DOHH2 (cell line): ENCODE results near the gene SGF29.
A peak's percentile ranks its signal among the peaks of the same experiment; 100 is the strongest.

Experiments used
- H3F3A ChIP-seq: fragments of 200-600 bp; sonication (generic), shearing (Covaris generic); 2 replicates; pipeline ENCODE4 v1.6.0; 2016; ENCODE audit warnings: antibody characterized with exemption, mild to moderate bottlenecking; ENCODE audit not compliant: control insufficient read depth, insufficient read depth
- H3K27ac ChIP-seq: fragments of 200-600 bp; sonication (generic); 2 replicates; pipeline ENCODE4 v1.5.1; 2014; ENCODE audit warnings: low read depth, mild to moderate bottlenecking, low read length, moderate library complexity
- H3K27me3 ChIP-seq: fragments of 200-600 bp; sonication (generic); 2 replicates; pipeline ENCODE4 v1.6.1; 2014; ENCODE audit warnings: mild to moderate bottlenecking, low read length, mixed read lengths; ENCODE audit not compliant: control insufficient read depth
- H3K36me3 ChIP-seq: fragments of 200-600 bp; sonication (generic); 2 replicates; pipeline ENCODE4 v1.6.1; 2014; ENCODE audit warnings: mild to moderate bottlenecking, low read length, moderate library complexity, mixed read lengths; ENCODE audit not compliant: control insufficient read depth
- H3K4me1 ChIP-seq: fragments of 200-600 bp; sonication (generic); 2 replicates; pipeline ENCODE4 v1.6.1; 2014; ENCODE audit warnings: mild to moderate bottlenecking, low read length, mixed read lengths; ENCODE audit not compliant: control insufficient read depth
- H3K4me2 ChIP-seq: fragments of 200-600 bp; sonication (generic); 2 replicates; pipeline ENCODE4 v1.6.0; 2014; ENCODE audit warnings: mild to moderate bottlenecking, low read length, moderate library complexity
- H3K4me3 ChIP-seq: fragments of 200-600 bp; sonication (generic); 2 replicates; pipeline ENCODE4 v1.5.1; 2014; ENCODE audit warnings: mild to moderate bottlenecking, low read length, mixed read lengths
- H3K79me2 ChIP-seq: fragments of 200-600 bp; sonication (generic); 2 replicates; pipeline ENCODE4 v1.6.1; 2014; ENCODE audit warnings: mild to moderate bottlenecking, low read length, mixed read lengths; ENCODE audit not compliant: control insufficient read depth
- H3K9me2 ChIP-seq: fragments of 200-600 bp; sonication (generic); replicated peaks from 2 replicates; pipeline ENCODE4 v1.6.1; 2014; ENCODE audit warnings: mild to moderate bottlenecking, low read length, mixed read lengths; ENCODE audit not compliant: control insufficient read depth
- H3K9me3 ChIP-seq: fragments of 200-600 bp; sonication (generic); 2 replicates; pipeline ENCODE4 v1.6.1; 2014; ENCODE audit warnings: antibody characterized with exemption, low read length, mixed read lengths; ENCODE audit not compliant: control insufficient read depth, insufficient read depth
- H4K20me1 ChIP-seq: fragments of 200-600 bp; sonication (generic); 2 replicates; pipeline ENCODE4 v1.6.0; 2014; ENCODE audit warnings: low read depth, mild to moderate bottlenecking, antibody characterized with exemption, low read length, moderate library complexity; ENCODE audit not compliant: control insufficient read depth, insufficient read depth
- CTCF ChIP-seq: fragments of 200-600 bp; sonication (generic); IDR thresholded peaks from one replicate; pipeline ENCODE4 v1.5.1; 2014; ENCODE audit warnings: antibody characterized with exemption, mild to moderate bottlenecking, low read depth, low read length; ENCODE audit not compliant: poor library complexity, severe bottlenecking
- EZH2phosphoT487 ChIP-seq: fragments of 200-600 bp; sonication (generic); IDR thresholded peaks from 2 replicates; pipeline ENCODE4 v1.6.1; 2017; ENCODE audit warnings: borderline replicate concordance, mild to moderate bottlenecking, antibody characterized with exemption, low read length, moderate library complexity, mixed read lengths

SGF29 gene

GRCh38 chr16:28554634-28555423, 1.1 kb downstream of the SGF29 start:
- peaks cover 50% of the 10 kb centered on the region for H3K79me2 ChIP-seq
- no peaks in the 10 kb centered on the region for H3F3A ChIP-seq
- no peak overlapping the region for H3K27ac ChIP-seq
- H3K9me3 ChIP-seq: no peaks in the 10 kb centered on the region
- TF ChIP-seq CTCF: no peak
- TF ChIP-seq EZH2phosphoT487: no peak
- peak overlapping the region; percentile 98 for H3K4me3 ChIP-seq
- H3K9me2 ChIP-seq: no peaks in the 10 kb centered on the region
- H3K4me1 ChIP-seq: peaks cover 33% of the 10 kb centered on the region
- H3K4me2 ChIP-seq: peak overlapping the region; percentile 80
- H3K27me3 ChIP-seq: no peaks in the 10 kb centered on the region
- H4K20me1 ChIP-seq: no peaks in the 10 kb centered on the region
- peaks cover 37% of the 10 kb centered on the region for H3K36me3 ChIP-seq

- peak overlapping the region; percentile 80 for H3K4me2 ChIP-seq
- no peak overlapping the region for H3K27ac ChIP-seq
These were observed 1.8 kb downstream of the SGF29 start for GRCh38 chr16:28555561-28555960.

GRCh38 chr16:28556914-28557320, 3.2 kb downstream of the SGF29 start:
- no peaks in the 10 kb centered on the region for H3K9me2 ChIP-seq
- peaks cover 55% of the 10 kb centered on the region for H3K79me2 ChIP-seq
- no peaks in the 10 kb centered on the region for H3F3A ChIP-seq
- no peak overlapping the region for H3K4me3 ChIP-seq
- no peak overlapping the region for H3K27ac ChIP-seq
- no peak overlapping the region for H3K4me2 ChIP-seq
- peaks cover 33% of the 10 kb centered on the region for H3K4me1 ChIP-seq
- no peaks in the 10 kb centered on the region for H3K27me3 ChIP-seq
- H3K36me3 ChIP-seq: peaks cover 38% of the 10 kb centered on the region
- H3K9me3 ChIP-seq: no peaks in the 10 kb centered on the region
- no peak for TF ChIP-seq EZH2phosphoT487
- no peak for TF ChIP-seq CTCF
- no peaks in the 10 kb centered on the region for H4K20me1 ChIP-seq

More at GRCh38 chr16:28555561-28555960, 1.8 kb downstream of the SGF29 start:
- H3K4me1 ChIP-seq: peaks cover 33% of the 10 kb centered on the region
- H3K79me2 ChIP-seq: peaks cover 51% of the 10 kb centered on the region
- H3K36me3 ChIP-seq: peaks cover 38% of the 10 kb centered on the region
- no peaks in the 10 kb centered on the region for H4K20me1 ChIP-seq
- TF ChIP-seq EZH2phosphoT487: no peak
- TF ChIP-seq CTCF: no peak
- H3K4me3 ChIP-seq: peak overlapping the region; percentile 18; the same call in 1 of the 2 replicates
- no peaks in the 10 kb centered on the region for H3K9me3 ChIP-seq
- H3K9me2 ChIP-seq: no peaks in the 10 kb centered on the region
- H3F3A ChIP-seq: no peaks in the 10 kb centered on the region
- H3K27me3 ChIP-seq: no peaks in the 10 kb centered on the region
